Spinal cord (tissue), 10 donors: ENCODE measurements around the gene KLF18. TPM values are rescaled to one million over a fixed set of nuclear protein-coding genes. Genes with fewer than 3 reads are reported as not detected.

ENCODE experiments used
- DNase-seq, 6 donors: peaks; one replicate each; pipeline versions ENCODE4 v3.0.0 to v3.0.0-alpha.2; 2013 to 2015; ENCODE audit warnings: low spot score in 6 of 6, low read depth in 4 of 6
- H3K27ac ChIP-seq: one replicate; pipeline ENCODE4 v1.5.1; 2013; ENCODE audit warnings: low read depth, low read length, control low read depth
- H3K27me3 ChIP-seq: one replicate; pipeline ENCODE4 v1.6.1; 2013; ENCODE audit warnings: low read length; ENCODE audit not compliant: control insufficient read depth, insufficient read depth
- H3K36me3 ChIP-seq: one replicate; pipeline ENCODE4 v1.6.1; 2013; ENCODE audit warnings: low read length; ENCODE audit not compliant: control insufficient read depth, insufficient read depth
- H3K4me1 ChIP-seq: one replicate; pipeline ENCODE4 v1.6.1; 2013; ENCODE audit warnings: low read length; ENCODE audit not compliant: control insufficient read depth, insufficient read depth
- H3K4me3 ChIP-seq: one replicate; pipeline ENCODE4 v1.5.1; 2013; ENCODE audit warnings: low read depth, low read length, control low read depth
- H3K9me3 ChIP-seq: one replicate; pipeline ENCODE4 v1.6.1; 2013; ENCODE audit warnings: low read length; ENCODE audit not compliant: control insufficient read depth, insufficient read depth
- WGBS: methylation state at CpG from one replicate; pipeline ENCODE4 v1.1.5; 2013; ENCODE audit warnings: missing lambda C conversion rate; ENCODE audit not compliant: insufficient coverage; 5-methylcytosine and 5-hydroxymethylcytosine counted together
- polyA plus RNA-seq, 2 donors: library from polyadenylated mRNA; unstranded; fragments of 120-200 nt; gene quantifications; one replicate each; pipeline ENCODE4 v1.2.1, GENCODE V29; 2013; ENCODE audit not compliant: insufficient read length in 2 of 2
- small RNA-seq: library from RNA; depleted of rRNA; stranded (forward); fragments of <200 nt; gene quantifications from one replicate; pipeline ENCODE3, GENCODE V24; 2014; ENCODE audit warnings: low replicate concordance
- total RNA-seq, 2 donors: library from RNA; depleted of rRNA in 1 of 2; stranded (reverse); fragments of 120-200 nt in 1 of 2; fragments of >200 nt in 1 of 2; gene quantifications; one replicate each; pipeline versions ENCODE4 v1.2.3 to v1.2.4, GENCODE V29; 2013 to 2014
- donor health status: healthy.

The KLF18 gene
- total and polyA plus RNA-seq, 4 donors = not detected

- no peak overlapping the region for H3K4me3 ChIP-seq
- no peaks in the 10 kb centered on the region for H3K27me3 ChIP-seq
- WGBS = 64% methylated on average over 7 of the region's 13 CpGs
- DNase-seq = peak in 2 of 6 donors; percentile 11 to 59
- peaks cover 4% of the 10 kb centered on the region for H3K4me1 ChIP-seq
- H3K36me3 ChIP-seq = no peaks in the 10 kb centered on the region
- H3K9me3 ChIP-seq = no peaks in the 10 kb centered on the region
- H3K27ac ChIP-seq = no peak overlapping the region
Observed at GRCh38 chr1:44089371-44090048, 51.9 kb downstream of the KLF18 start.

Small RNAs within 50 kb of the gene (small RNA-seq; reads per million reads assigned to genes)
- gene AL035417.1 = not detected
- gene OOSP1P1 = not detected
- not detected for gene RF00019
- gene RN7SL479P = not detected

Other genes with a start within 250 kb of the KLF18 start
- gene ARTN, start 207.8 kb downstream of the KLF18 start, total RNA-seq = under 1 TPM in 1 of 2 donors, not detected in 1; 0.61 TPM
- 1 to 10 TPM; 1.9 to 3.2 TPM for gene ARTN, start 207.8 kb downstream of the KLF18 start, polyA plus RNA-seq
- gene IPO13, start 194.7 kb downstream of the KLF18 start, total RNA-seq = 10 to 100 TPM; 22.6 to 37.1 TPM
- gene IPO13, start 194.7 kb downstream of the KLF18 start, polyA plus RNA-seq = 10 to 100 TPM; 68.6 to 73.2 TPM
- gene DPH2, start 171.6 kb downstream of the KLF18 start, total RNA-seq = 10 to 100 TPM; 14.3 to 15.4 TPM
- 10 to 100 TPM; 23.0 to 27.4 TPM for gene DPH2, start 171.6 kb downstream of the KLF18 start, polyA plus RNA-seq
- 100 to 1,000 TPM; 170 to 173 TPM for gene ATP6V0B, start 166.7 kb downstream of the KLF18 start, total RNA-seq
- gene ATP6V0B, start 166.7 kb downstream of the KLF18 start, polyA plus RNA-seq = 100 to 1,000 TPM; 223 to 264 TPM
- 10 to 100 TPM; 34.8 to 85.7 TPM for gene B4GALT2, start 162.4 kb downstream of the KLF18 start, total RNA-seq
- 100 to 1,000 TPM; 134 to 139 TPM for gene B4GALT2, start 162.4 kb downstream of the KLF18 start, polyA plus RNA-seq
- gene CCDC24, start 150.0 kb downstream of the KLF18 start, total RNA-seq = 10 to 100 TPM in 1 of 2 donors, 1 to 10 TPM in 1; 5.4 to 12.4 TPM
- 10 to 100 TPM; 18.2 to 25.6 TPM for gene CCDC24, start 150.0 kb downstream of the KLF18 start, polyA plus RNA-seq
- 10 to 100 TPM; 21.9 to 22.3 TPM for gene SLC6A9, start 110.2 kb downstream of the KLF18 start, total RNA-seq
- gene SLC6A9, start 110.2 kb downstream of the KLF18 start, polyA plus RNA-seq = 100 to 1,000 TPM; 127 to 143 TPM
- gene KLF17, start 22.8 kb downstream of the KLF18 start, total RNA-seq = under 1 TPM; 0.17 to 0.69 TPM
- under 1 TPM; 0.22 to 0.36 TPM for gene KLF17, start 22.8 kb downstream of the KLF18 start, polyA plus RNA-seq
- gene DMAP1, start 71.8 kb upstream of the KLF18 start, total RNA-seq = 10 to 100 TPM; 22.8 to 27.2 TPM
- 10 to 100 TPM; 63.6 to 78.5 TPM for gene DMAP1, start 71.8 kb upstream of the KLF18 start, polyA plus RNA-seq
- gene ERI3, start 213.6 kb upstream of the KLF18 start, total RNA-seq = 10 to 100 TPM; 68.7 to 88.2 TPM
- gene ERI3, start 213.6 kb upstream of the KLF18 start, polyA plus RNA-seq = 100 to 1,000 TPM; 125 TPM